MM.1S (cell line): ENCODE measurements around the gene HLA-G.

Experiments
- DNase-seq: peaks from one replicate; pipeline ENCODE4 v3.0.0-alpha.2; 2015
- H2AFZ ChIP-seq: fragments of 300-600 bp; sonication (generic); 2 replicates; pipeline ENCODE4 v1.6.0; 2016; ENCODE audit warnings: antibody characterized with exemption, low read length
- H3F3A ChIP-seq: fragments of 300-600 bp; sonication (generic); 2 replicates; pipeline ENCODE4 v1.6.1; 2016; ENCODE audit warnings: mild to moderate bottlenecking, antibody characterized with exemption, low read length, moderate library complexity, mixed read lengths; ENCODE audit not compliant: insufficient read depth
- H3K27ac ChIP-seq: fragments of 300-600 bp; sonication (generic); 2 replicates; pipeline ENCODE4 v1.5.1; 2016; ENCODE audit warnings: mild to moderate bottlenecking, low read length
- H3K27me3 ChIP-seq: fragments of 300-600 bp; sonication (generic); replicated peaks from 2 replicates; pipeline ENCODE4 v1.6.0; 2016; ENCODE audit warnings: low read length; ENCODE audit not compliant: insufficient read depth
- H3K36me3 ChIP-seq: fragments of 300-600 bp; sonication (generic); replicated peaks from 2 replicates; pipeline ENCODE4 v1.6.1; 2016; ENCODE audit warnings: mild to moderate bottlenecking, low read length, mixed read lengths; ENCODE audit not compliant: insufficient read depth
- H3K4me1 ChIP-seq: fragments of 300-600 bp; sonication (generic); 2 replicates; pipeline ENCODE4 v1.6.1; 2016; ENCODE audit warnings: low read length, mixed read lengths
- H3K4me2 ChIP-seq: fragments of 300-600 bp; sonication (generic); 2 replicates; pipeline ENCODE4 v1.6.0; 2016; ENCODE audit warnings: low read depth, low read length
- H3K4me3 ChIP-seq: fragments of 300-600 bp; sonication (generic); 2 replicates; pipeline ENCODE4 v1.5.1; 2016; ENCODE audit warnings: low read length, mixed read lengths
- H3K79me2 ChIP-seq: fragments of 300-600 bp; sonication (generic); 2 replicates; pipeline ENCODE4 v1.6.1; 2016; ENCODE audit warnings: mixed run types, low read length, mixed read lengths
- H3K9ac ChIP-seq: fragments of 300-600 bp; sonication (generic); 2 replicates; pipeline ENCODE4 v1.6.1; 2016; ENCODE audit warnings: low read length, mixed read lengths
- H3K9me2 ChIP-seq: fragments of 300-600 bp; sonication (generic); replicated peaks from 2 replicates; pipeline ENCODE4 v1.6.1; 2016; ENCODE audit warnings: mild to moderate bottlenecking, low read length, mixed read lengths; ENCODE audit not compliant: insufficient read depth
- H3K9me3 ChIP-seq: fragments of 300-600 bp; sonication (generic); replicated peaks from 2 replicates; pipeline ENCODE4 v1.6.1; 2016; ENCODE audit warnings: mild to moderate bottlenecking, low read length, mixed read lengths; ENCODE audit not compliant: insufficient read depth
- H4K20me1 ChIP-seq: fragments of 300-600 bp; sonication (generic); 2 replicates; pipeline ENCODE4 v1.6.1; 2016; ENCODE audit warnings: mild to moderate bottlenecking, low read length, moderate library complexity, mixed read lengths; ENCODE audit not compliant: insufficient read depth
- CTCF ChIP-seq: fragments of 300-600 bp; sonication (generic); IDR thresholded peaks from 2 replicates; pipeline ENCODE4 v1.5.1; 2016; ENCODE audit warnings: antibody characterized with exemption, low read length, mixed read lengths
- EZH2 ChIP-seq: fragments of 300-600 bp; sonication (generic); optimal IDR thresholded peaks from 2 replicates; pipeline ENCODE3; 2017; ENCODE audit warnings: low read depth, mild to moderate bottlenecking, antibody characterized with exemption, low read length, mixed read lengths
- EZH2phosphoT487 ChIP-seq: fragments of 300-600 bp; sonication (generic); IDR thresholded peaks from 2 replicates; pipeline ENCODE4 v1.6.1; 2018; ENCODE audit warnings: antibody characterized with exemption, low read length

The HLA-G gene

GRCh38 chr6:29810371-29810770 is 17.3 kb upstream of the HLA-G start:
- no peaks in the 10 kb centered on the region for H3K9me3 ChIP-seq
- no peaks in the 10 kb centered on the region for H3F3A ChIP-seq
- no peaks in the 10 kb centered on the region for H3K36me3 ChIP-seq
- H3K4me3 ChIP-seq: no peak overlapping the region
- no peak for DNase-seq
- H3K4me1 ChIP-seq: 0 out of 2 replicates have a peak, but pooled peaks cover 3% of the 10 kb centered on the region
- no peaks in the 10 kb centered on the region for H3K79me2 ChIP-seq
- no peak overlapping the region for H3K9ac ChIP-seq
- no peak overlapping the region for H3K4me2 ChIP-seq
- no peak overlapping the region for H2AFZ ChIP-seq
- no peak for TF ChIP-seq EZH2
- no peak overlapping the region for H3K27ac ChIP-seq
- H3K27me3 ChIP-seq: no peaks in the 10 kb centered on the region
- no peaks in the 10 kb centered on the region for H4K20me1 ChIP-seq
- no peaks in the 10 kb centered on the region for H3K9me2 ChIP-seq

- H3K27ac ChIP-seq: no peak overlapping the region
- no peaks in the 10 kb centered on the region for H3K36me3 ChIP-seq
- H3F3A ChIP-seq: no peaks in the 10 kb centered on the region
- H3K4me2 ChIP-seq: no peak overlapping the region
- no peaks in the 10 kb centered on the region for H3K79me2 ChIP-seq
- no peaks in the 10 kb centered on the region for H3K27me3 ChIP-seq
- no peaks in the 10 kb centered on the region for H3K9me3 ChIP-seq
- H3K9ac ChIP-seq: no peak overlapping the region
- H3K4me3 ChIP-seq: no peak overlapping the region
- TF ChIP-seq EZH2phosphoT487: no peak
- no peak for TF ChIP-seq EZH2
- no peak for TF ChIP-seq CTCF
- no peaks in the 10 kb centered on the region for H3K9me2 ChIP-seq
- no peak for DNase-seq
- no peak overlapping the region for H2AFZ ChIP-seq
- H4K20me1 ChIP-seq: no peaks in the 10 kb centered on the region
- 0 out of 2 replicates have a peak, but pooled peaks cover 3% of the 10 kb centered on the region for H3K4me1 ChIP-seq
Observed at GRCh38 chr6:29811377-29811776, 16.2 kb upstream of the HLA-G start.

- Histone ChIP-seq H3K36me3 (no peaks in the 10 kb centered on the region), H3K79me2 (no peaks in the 10 kb centered on the region), H3K9me3 (no peaks in the 10 kb centered on the region), H3K4me3 (no peak overlapping the region), H3K9ac (no peak overlapping the region), H3K27me3 (no peaks in the 10 kb centered on the region), H3K27ac (no peak overlapping the region), H3F3A (no peaks in the 10 kb centered on the region), H3K4me2 (no peak overlapping the region), H2AFZ (no peak overlapping the region), H4K20me1 (no peaks in the 10 kb centered on the region), H3K4me1 (0 out of 2 replicates have a peak, but pooled peaks cover 3% of the 10 kb centered on the region), H3K9me2 (no peaks in the 10 kb centered on the region)
- no peak for DNase-seq
- TF ChIP-seq EZH2phosphoT487 (no peak), EZH2 (no peak), CTCF (no peak)
Observed at GRCh38 chr6:29813066-29813465, 14.6 kb upstream of the HLA-G start.

- DNase-seq: no peak
- no peaks in the 10 kb centered on the region for H3K27me3 ChIP-seq
Observed at GRCh38 chr6:29813809-29814208, 13.8 kb upstream of the HLA-G start.

More at GRCh38 chr6:29813809-29814208, 13.8 kb upstream of the HLA-G start:
- no peaks in the 10 kb centered on the region for H4K20me1 ChIP-seq
- H3K9me3 ChIP-seq: no peaks in the 10 kb centered on the region
- H3K4me3 ChIP-seq: no peak overlapping the region
- no peaks in the 10 kb centered on the region for H3F3A ChIP-seq
- 0 out of 2 replicates have a peak, but pooled peaks cover 3% of the 10 kb centered on the region for H3K4me1 ChIP-seq
- no peaks in the 10 kb centered on the region for H3K36me3 ChIP-seq
- H3K27ac ChIP-seq: no peak overlapping the region
- no peaks in the 10 kb centered on the region for H3K9me2 ChIP-seq
- TF ChIP-seq EZH2 (no peak), EZH2phosphoT487 (no peak), CTCF (no peak)
- H3K79me2 ChIP-seq: no peaks in the 10 kb centered on the region
- no peak overlapping the region for H3K9ac ChIP-seq
- H2AFZ ChIP-seq: no peak overlapping the region
- no peak overlapping the region for H3K4me2 ChIP-seq
